HepG2 (cell line): ENCODE results near the gene CGNL1. TPM values are rescaled to one million over a fixed set of nuclear protein-coding genes. Genes with fewer than 3 reads are reported as not detected.

ENCODE experiments used
- ATAC-seq: fragments of 200-7000 bp; cut with Tn5 transposase; 3 replicates; pipeline ENCODE4 v1.9.1; 2020; ENCODE audit warnings: mild to moderate bottlenecking, moderate library complexity
- BruUV-seq: library from RNA; stranded (reverse); fragments of 400-500 nt; replicated peaks from 2 replicates; lab custom pipeline; 2021; lab: Mats Ljungman, UMichigan
- CTCF ChIA-PET: fragments of 300-600 bp; formaldehyde crosslinking; extraction: SDS; loops from one replicate; lab custom pipeline; 2021; ENCODE audit warnings: low total read pairs, inconsistent platforms, low intra/inter-chr PET ratio; lab: Yijun Ruan, JAX
- POLR2A ChIA-PET: fragments of 350-600 bp; sonication (Branson Sonifier 250); formaldehyde crosslinking; loops from one replicate; lab custom pipeline; 2020; ENCODE audit warnings: antibody characterized with exemption, inconsistent platforms; lab: Yijun Ruan, JAX
- DNase-seq: peaks from one replicate; pipeline ENCODE4 v3.0.0-alpha.2; 2015; ENCODE audit warnings: low spot score
- FAIRE-seq: peaks from 3 replicates; lab custom pipeline; 2011; peaks lifted over from hg19 to GRCh38; lab: Jason Lieb, UNC
- H2AFZ ChIP-seq: one replicate; pipeline ENCODE4 v1.6.1; 2011; ENCODE audit warnings: low read length, inconsistent platforms
- H3K27ac ChIP-seq: fragments of 300-600 bp; 3 replicates; pipeline ENCODE4 v1.8.0; 2011; ENCODE audit warnings: mixed run types, mild to moderate bottlenecking, mixed read lengths, low read length, inconsistent platforms; ENCODE audit not compliant: insufficient read depth; ENCODE audit errors: extremely low read length
- H3K27me3 ChIP-seq, 2 experiments: fragments of 200-600 bp in 1 of 2; 2 replicates in 1 of 2; 3 replicates in 1 of 2; pipeline versions ENCODE4 v1.6.0 to v1.8.0; 2011; ENCODE audit warnings: low read length in 2 of 2, mild to moderate bottlenecking in 2 of 2, moderate library complexity in 2 of 2, inconsistent platforms in 1 of 2; ENCODE audit not compliant: insufficient read depth in 2 of 2, control insufficient read depth in 1 of 2
- H3K36me3 ChIP-seq, 2 experiments: fragments of 200-600 bp in 1 of 2; replicated peaks in 1 of 2; 2 replicates in 1 of 2; 3 replicates in 1 of 2; pipeline versions ENCODE4 v1.5.1 to v1.8.0; 2011; ENCODE audit warnings: low read length in 2 of 2, inconsistent platforms in 1 of 2; ENCODE audit not compliant: insufficient read depth in 2 of 2, control insufficient read depth in 1 of 2
- H3K4me1 ChIP-seq: 2 replicates; pipeline ENCODE4 v1.5.1; 2012; ENCODE audit warnings: low read length, inconsistent platforms; ENCODE audit not compliant: insufficient read depth
- H3K4me2 ChIP-seq: 2 replicates; pipeline ENCODE4 v1.6.0; 2011; ENCODE audit warnings: low read depth, low read length, inconsistent platforms
- H3K4me3 ChIP-seq, 3 experiments: fragments of 200-600 bp in 1 of 3; sonication (generic), shearing (Covaris generic) in 1 of 3; replicated peaks in 1 of 3; 2 replicates each; pipeline ENCODE4 v1.5.1; 2011 to 2016; ENCODE audit warnings: low read length in 3 of 3, inconsistent platforms in 2 of 3, low read depth in 2 of 3, mild to moderate bottlenecking in 2 of 3, control low read depth in 1 of 3, mixed read lengths in 1 of 3; ENCODE audit not compliant: insufficient read depth in 1 of 3
- H3K79me2 ChIP-seq: one replicate; pipeline ENCODE4 v1.6.1; 2011; ENCODE audit warnings: low read length, inconsistent platforms; ENCODE audit not compliant: insufficient read depth
- H3K9ac ChIP-seq: 2 replicates; pipeline ENCODE4 v1.6.0; 2011; ENCODE audit warnings: mild to moderate bottlenecking, low read depth, low read length, inconsistent platforms; ENCODE audit not compliant: insufficient read depth
- H3K9me3 ChIP-seq: 2 replicates; pipeline ENCODE4 v1.5.1; 2012; ENCODE audit warnings: mild to moderate bottlenecking, low read length
- H4K20me1 ChIP-seq: 2 replicates; pipeline ENCODE4 v1.6.0; 2011; ENCODE audit warnings: inconsistent platforms, mild to moderate bottlenecking, low read length, moderate library complexity; ENCODE audit not compliant: insufficient read depth
- CEBPB ChIP-seq: IDR thresholded peaks from 2 replicates; pipeline ENCODE4 v1.6.1; 2011; ENCODE audit warnings: low read depth, low read length, improper control_type of control experiment, borderline replicate concordance
- CTCF ChIP-seq: sonication (generic); formaldehyde crosslinking; IDR thresholded peaks from 2 replicates; pipeline ENCODE4 v1.5.0; 2020; ENCODE audit warnings: mild to moderate bottlenecking, missing genetic modification reagents, moderate library complexity
- RAD21 ChIP-seq: fragments of 450-650 bp; formaldehyde crosslinking; IDR thresholded peaks from 2 replicates; pipeline ENCODE4 v1.5.0; 2020; ENCODE audit warnings: mild to moderate bottlenecking
- SMC3 ChIP-seq: IDR thresholded peaks from 2 replicates; pipeline ENCODE4 v1.6.1; 2011; ENCODE audit warnings: low read length, improper control_type of control experiment
- SRSF1 ChIP-seq: fragments of 200-400 bp; formaldehyde crosslinking; optimal IDR thresholded peaks from 2 replicates; pipeline ENCODE3; 2017; ENCODE audit warnings: mild to moderate bottlenecking, low read depth, low read length, moderate library complexity
- STAG1 ChIP-seq: sonication (generic); formaldehyde crosslinking; IDR thresholded peaks from 2 replicates; pipeline ENCODE4 v1.4.0; 2020; ENCODE audit warnings: missing genetic modification reagents
- TEAD3 ChIP-seq: optimal IDR thresholded peaks from 2 replicates; pipeline ENCODE3; 2016; ENCODE audit warnings: borderline replicate concordance
- XRCC5 ChIP-seq: fragments of 200-400 bp; formaldehyde crosslinking; optimal IDR thresholded peaks from 2 replicates; pipeline ENCODE3; 2017; ENCODE audit warnings: mild to moderate bottlenecking, low read length
- ZFP82 ChIP-seq: sonication (generic); formaldehyde crosslinking; IDR thresholded peaks from 2 replicates; pipeline ENCODE4 v1.5.1; 2020; ENCODE audit warnings: mild to moderate bottlenecking, missing genetic modification reagents, borderline replicate concordance
- WGBS: methylation state at CpG from one replicate; pipeline ENCODE4 v1.1.6; 2017; ENCODE audit warnings: low lambda C conversion rate; 5-methylcytosine and 5-hydroxymethylcytosine counted together
- in situ Hi-C: cut with HindIII; loops from 2 replicates; pipeline ENCODE4 v1.10.0; 2017; ENCODE audit warnings: low pct_unique_long_range_greater_than_20kb; ENCODE audit not compliant: extremely low pct_ligation_motif_present
- intact Hi-C: fragments of 100-400 bp; cut with micrococcal nuclease; formaldehyde crosslinking; loops from one replicate; pipeline ENCODE4 v1.10.0; 2022; ENCODE audit not compliant: unreplicated experiment
- polyA plus RNA-seq, 8 experiments: library from polyadenylated mRNA; depleted of rRNA in 3 of 8; stranded (reverse) in 7 of 8; unstranded in 1 of 8; fragments of >200 nt; fragmentation: Illumina TruSeq in 4 of 8; extraction: Trizol in 4 of 8; gene quantifications; 2 replicates each; pipeline versions ENCODE4 v1.2.1 to v1.2.3, GENCODE V29; 2011 to 2016; ENCODE audit warnings: low read depth in 4 of 8, missing spikeins in 1 of 8, mixed read lengths in 1 of 8; ENCODE audit not compliant: insufficient read depth in 1 of 8
- total RNA-seq, 5 experiments: library from RNA; depleted of rRNA; stranded (reverse); fragments of >200 nt; fragmentation: Illumina TruSeq; extraction: Trizol; gene quantifications; 2 replicates each; pipeline ENCODE4 v1.2.3, GENCODE V29; 2016; ENCODE audit warnings: low read depth in 1 of 5

CGNL1 gene
- total and polyA plus RNA-seq, 2 of the 13 experiments (the other 11 are each of a cell fraction or from before 2014, with no cell fraction given), result 5.6 to 15.6 TPM

- POLR2A ChIA-PET, result no interaction called here
These were observed 165.7 kb downstream of the CGNL1 start for GRCh38 chr15:57541805-57542504.

More at GRCh38 chr15:57541805-57542504, 165.7 kb downstream of the CGNL1 start:
- BruUV-seq, result no TSS peak
- H3K79me2 ChIP-seq, result no peaks in the 10 kb centered on the region
- 65% methylated on average over 7 of the region's 7 CpGs for WGBS
- H3K4me2 ChIP-seq, result no peak overlapping the region
- in situ Hi-C loops (loop anchor here (5.0 to 25.0 kb wide), 4 partner anchors 200 to 1055 kb away; no protein-coding TSS in a partner anchor), intact Hi-C loops (loop anchor here (1.0 kb wide), 1 partner anchor 202 kb away; no protein-coding TSS in a partner anchor)
- H3K4me3 ChIP-seq, result no peak overlapping the region
- CTCF ChIA-PET, result interaction anchor here (1.9 kb wide), 1 partner anchor 201 kb away, joined by 21 read pairs; no protein-coding TSS in a partner anchor
- peak; percentile 61; the same call in 1 of the 2 replicates for TF ChIP-seq RAD21 (CRISPR knock-in tag)
- no peak for TF ChIP-seq ZFP82
- TF ChIP-seq SRSF1, result no peak
- peak; percentile 30 for TF ChIP-seq TEAD3
- peak; percentile 74 for TF ChIP-seq CTCF (CRISPR knock-in tag)
- peak; percentile 59; the same call in 1 of the 2 replicates for TF ChIP-seq CEBPB
- TF ChIP-seq STAG1 (CRISPR knock-in tag), result peak; percentile 71
- TF ChIP-seq XRCC5, result peak; percentile 67
- peak; percentile 83 for TF ChIP-seq SMC3
- H3K4me1 ChIP-seq, result peaks cover 14% of the 10 kb centered on the region
- DNase-seq (peak; percentile 44), ATAC-seq (peak; percentile 79), FAIRE-seq (peak; percentile 59)
- peaks cover 3 to 18% of the 10 kb centered on the region in 2 experiments; a peak in 4 of 5 replicates for H3K36me3 ChIP-seq
- H3K27ac ChIP-seq, result no peak overlapping the region
- no peak overlapping the region for H3K9ac ChIP-seq
- H3K9me3 ChIP-seq, result no peaks in the 10 kb centered on the region
- H2AFZ ChIP-seq, result no peak overlapping the region
- no peaks in the 10 kb centered on the region for H3K27me3 ChIP-seq
- no peaks in the 10 kb centered on the region for H4K20me1 ChIP-seq
